ENCODE measurements around the gene XDH.
A peak's percentile ranks its signal among the peaks of the same experiment; 100 is the strongest.

The XDH gene

GRCh38 chr2:31414601-31415241 is at the start of gene XDH:
TSS of gene XDH (minus strand) at chr2:31414742. CDS start at chr2:31414666, 76 bp downstream.
- Histone ChIP-seq H3K36me3 (ENCODE audit: control insufficient read depth, insufficient read depth, low read length) (no peaks in the 10 kb centered on the region), H3K9ac (ENCODE audit: low read length) (no peak within 1 kb of the TSS), H3K27ac (ENCODE audit: low read depth, low read length) (no peak within 1 kb of the TSS), H3K4me1 (ENCODE audit: control insufficient read depth, insufficient read depth, low read length) (no peaks in the 10 kb centered on the region), H3K4me3 (ENCODE audit: low read length) (peak within 1 kb of the TSS; percentile 38), H3K27me3 (ENCODE audit: control insufficient read depth, insufficient read depth, low read length) (no peaks in the 10 kb centered on the region)

GRCh38 chr2:31457651-31458050 is 43.1 kb upstream of the XDH start:
- Histone ChIP-seq H3K27ac (ENCODE audit: low read depth, low read length) (no peak overlapping the region), H3K36me3 (ENCODE audit: control insufficient read depth, insufficient read depth, low read length) (no peaks in the 10 kb centered on the region), H3K9ac (ENCODE audit: low read length) (no peak overlapping the region), H3K27me3 (ENCODE audit: control insufficient read depth, insufficient read depth, low read length) (no peaks in the 10 kb centered on the region), H3K4me3 (ENCODE audit: low read length) (no peak overlapping the region), H3K4me1 (ENCODE audit: control insufficient read depth, insufficient read depth, low read length) (no peaks in the 10 kb centered on the region)

DNA sequence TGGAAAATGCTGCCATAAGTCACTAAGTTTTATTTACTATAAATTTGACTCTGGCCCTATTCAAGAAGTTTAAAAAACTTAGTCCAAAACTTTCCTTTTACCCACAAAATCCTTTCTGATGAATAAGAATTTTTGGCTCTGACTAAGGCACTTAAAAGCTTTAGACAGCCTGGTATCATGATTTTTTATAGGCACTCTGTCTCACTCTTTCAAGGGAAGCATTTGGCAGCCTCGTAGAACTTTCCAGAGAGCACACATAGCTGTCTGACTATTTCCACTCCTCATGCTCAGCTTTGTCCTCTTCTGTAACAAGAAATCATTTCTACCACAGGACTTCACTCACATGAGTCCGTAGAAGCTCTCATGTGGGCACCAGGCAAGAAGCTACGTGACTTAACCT is 32.3 kb upstream of the XDH start:
- H3K27ac ChIP-seq (ENCODE audit: low read depth, low read length), result no peak overlapping the region
- no peaks in the 10 kb centered on the region for H3K27me3 ChIP-seq (ENCODE audit: control insufficient read depth, insufficient read depth, low read length)
- no peak overlapping the region for H3K4me3 ChIP-seq (ENCODE audit: low read length)
- no peak overlapping the region for H3K9ac ChIP-seq (ENCODE audit: low read length)
- H3K36me3 ChIP-seq (ENCODE audit: control insufficient read depth, insufficient read depth, low read length), result no peaks in the 10 kb centered on the region
- H3K4me1 ChIP-seq (ENCODE audit: control insufficient read depth, insufficient read depth, low read length), result no peaks in the 10 kb centered on the region

DNA sequence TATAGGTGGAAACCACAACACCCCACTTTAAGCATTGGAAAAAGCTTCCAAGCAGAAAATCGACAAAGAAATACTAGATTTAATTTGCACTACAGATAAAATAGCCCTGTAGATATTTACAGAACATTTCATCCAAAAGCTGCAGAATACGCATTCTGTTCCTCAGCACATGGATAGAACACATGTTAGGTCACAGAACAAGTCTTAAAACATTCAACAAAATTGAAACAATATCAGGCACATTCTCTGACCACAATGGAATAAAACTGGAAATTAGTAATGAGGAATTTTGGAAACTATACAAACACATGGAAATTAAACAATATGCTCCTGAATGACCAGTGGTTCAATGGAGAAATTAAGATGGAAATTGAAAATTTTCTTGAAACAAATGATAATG is 27.8 kb upstream of the XDH start:
- Histone ChIP-seq H3K4me1 (ENCODE audit: control insufficient read depth, insufficient read depth, low read length) (no peaks in the 10 kb centered on the region), H3K36me3 (ENCODE audit: control insufficient read depth, insufficient read depth, low read length) (no peaks in the 10 kb centered on the region), H3K27me3 (ENCODE audit: control insufficient read depth, insufficient read depth, low read length) (no peaks in the 10 kb centered on the region), H3K4me3 (ENCODE audit: low read length) (no peak overlapping the region), H3K27ac (ENCODE audit: low read depth, low read length) (no peak overlapping the region), H3K9ac (ENCODE audit: low read length) (no peak overlapping the region)

GRCh38 chr2:31440764-31441163 is 26.2 kb upstream of the XDH start:
- Histone ChIP-seq H3K9ac (ENCODE audit: low read length) (no peak overlapping the region), H3K4me3 (ENCODE audit: low read length) (no peak overlapping the region), H3K27me3 (ENCODE audit: control insufficient read depth, insufficient read depth, low read length) (no peaks in the 10 kb centered on the region), H3K36me3 (ENCODE audit: control insufficient read depth, insufficient read depth, low read length) (no peaks in the 10 kb centered on the region), H3K27ac (ENCODE audit: low read depth, low read length) (no peak overlapping the region), H3K4me1 (ENCODE audit: control insufficient read depth, insufficient read depth, low read length) (no peaks in the 10 kb centered on the region)

GRCh38 chr2:31434911-31435310 is 20.4 kb upstream of the XDH start:
- no peak overlapping the region for H3K27ac ChIP-seq (ENCODE audit: low read depth, low read length)
- no peaks in the 10 kb centered on the region for H3K36me3 ChIP-seq (ENCODE audit: control insufficient read depth, insufficient read depth, low read length)
- no peaks in the 10 kb centered on the region for H3K4me1 ChIP-seq (ENCODE audit: control insufficient read depth, insufficient read depth, low read length)
- no peak overlapping the region for H3K9ac ChIP-seq (ENCODE audit: low read length)
- no peaks in the 10 kb centered on the region for H3K27me3 ChIP-seq (ENCODE audit: control insufficient read depth, insufficient read depth, low read length)
- no peak overlapping the region for H3K4me3 ChIP-seq (ENCODE audit: low read length)

GRCh38 chr2:31433541-31433940 is 19.0 kb upstream of the XDH start:
- Histone ChIP-seq H3K27me3 (ENCODE audit: control insufficient read depth, insufficient read depth, low read length) (no peaks in the 10 kb centered on the region), H3K4me3 (ENCODE audit: low read length) (no peak overlapping the region), H3K9ac (ENCODE audit: low read length) (no peak overlapping the region), H3K36me3 (ENCODE audit: control insufficient read depth, insufficient read depth, low read length) (no peaks in the 10 kb centered on the region), H3K27ac (ENCODE audit: low read depth, low read length) (no peak overlapping the region), H3K4me1 (ENCODE audit: control insufficient read depth, insufficient read depth, low read length) (no peaks in the 10 kb centered on the region)

- no peaks in the 10 kb centered on the region for H3K36me3 ChIP-seq (ENCODE audit: control insufficient read depth, insufficient read depth, low read length)
- H3K4me3 ChIP-seq (ENCODE audit: low read length), result no peak overlapping the region
- no peaks in the 10 kb centered on the region for H3K27me3 ChIP-seq (ENCODE audit: control insufficient read depth, insufficient read depth, low read length)
- no peak overlapping the region for H3K27ac ChIP-seq (ENCODE audit: low read depth, low read length)
- no peak overlapping the region for H3K9ac ChIP-seq (ENCODE audit: low read length)
- no peaks in the 10 kb centered on the region for H3K4me1 ChIP-seq (ENCODE audit: control insufficient read depth, insufficient read depth, low read length)
Observed at GRCh38 chr2:31430439-31431165, 16.1 kb upstream of the XDH start.

DNA sequence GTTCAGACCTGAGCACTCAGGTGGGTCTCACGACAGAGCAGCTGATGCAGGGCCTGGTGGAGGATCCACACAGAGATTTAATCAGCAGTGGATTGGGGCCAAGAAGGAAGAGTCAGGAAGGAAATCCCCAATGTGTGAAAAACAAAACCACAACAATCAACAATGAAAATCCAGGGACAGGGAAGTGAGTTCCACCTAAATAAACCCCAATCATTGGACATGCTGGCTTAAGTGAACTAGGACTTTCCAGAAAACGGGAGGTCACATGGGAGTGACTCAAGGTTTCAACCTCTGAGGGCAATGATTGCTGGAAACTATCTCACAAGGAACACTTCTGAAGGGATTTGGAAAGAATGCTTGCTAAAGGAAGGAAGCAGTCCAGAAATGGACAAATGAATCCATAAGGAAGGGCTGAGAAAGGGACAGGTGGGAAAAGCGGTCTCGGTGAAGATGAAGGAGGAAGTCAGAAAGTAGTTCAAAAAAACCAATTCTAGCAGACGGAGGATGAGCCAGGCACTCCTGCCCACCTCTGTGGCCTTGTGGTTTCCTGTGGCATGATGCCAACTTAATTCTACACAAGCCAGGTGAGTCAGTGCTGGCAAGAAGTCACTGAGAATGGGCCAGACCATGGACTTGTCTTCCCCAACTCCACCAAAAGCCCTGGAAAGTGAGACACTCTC is 15.4 kb upstream of the XDH start:
- H3K4me1 ChIP-seq (ENCODE audit: control insufficient read depth, insufficient read depth, low read length), result no peaks in the 10 kb centered on the region
- no peaks in the 10 kb centered on the region for H3K27me3 ChIP-seq (ENCODE audit: control insufficient read depth, insufficient read depth, low read length)
- no peak overlapping the region for H3K4me3 ChIP-seq (ENCODE audit: low read length)
- H3K36me3 ChIP-seq (ENCODE audit: control insufficient read depth, insufficient read depth, low read length), result no peaks in the 10 kb centered on the region
- no peak overlapping the region for H3K27ac ChIP-seq (ENCODE audit: low read depth, low read length)
- no peak overlapping the region for H3K9ac ChIP-seq (ENCODE audit: low read length)

DNA sequence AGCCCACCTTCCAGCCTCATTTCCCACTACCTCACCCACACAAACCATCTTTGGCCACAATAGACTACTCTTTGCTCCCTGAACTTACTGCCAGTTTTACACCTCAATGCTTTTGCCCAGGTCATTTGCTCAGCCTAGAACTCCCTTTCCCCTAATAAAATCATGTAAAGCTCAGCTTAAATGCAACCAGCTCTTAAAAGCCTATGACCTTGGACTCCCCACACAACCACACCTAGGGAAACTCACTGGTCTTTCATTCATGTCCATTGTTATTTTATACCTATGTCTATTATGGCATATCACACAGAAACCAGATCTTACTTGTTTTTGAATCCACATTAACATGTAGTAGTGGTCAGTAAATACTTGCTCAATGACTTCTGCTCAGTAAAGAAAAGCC is 14.5 kb upstream of the XDH start:
- Histone ChIP-seq H3K9ac (ENCODE audit: low read length) (no peak overlapping the region), H3K27ac (ENCODE audit: low read depth, low read length) (no peak overlapping the region), H3K4me1 (ENCODE audit: control insufficient read depth, insufficient read depth, low read length) (no peaks in the 10 kb centered on the region), H3K4me3 (ENCODE audit: low read length) (no peak overlapping the region), H3K36me3 (ENCODE audit: control insufficient read depth, insufficient read depth, low read length) (no peaks in the 10 kb centered on the region), H3K27me3 (ENCODE audit: control insufficient read depth, insufficient read depth, low read length) (no peaks in the 10 kb centered on the region)

DNA sequence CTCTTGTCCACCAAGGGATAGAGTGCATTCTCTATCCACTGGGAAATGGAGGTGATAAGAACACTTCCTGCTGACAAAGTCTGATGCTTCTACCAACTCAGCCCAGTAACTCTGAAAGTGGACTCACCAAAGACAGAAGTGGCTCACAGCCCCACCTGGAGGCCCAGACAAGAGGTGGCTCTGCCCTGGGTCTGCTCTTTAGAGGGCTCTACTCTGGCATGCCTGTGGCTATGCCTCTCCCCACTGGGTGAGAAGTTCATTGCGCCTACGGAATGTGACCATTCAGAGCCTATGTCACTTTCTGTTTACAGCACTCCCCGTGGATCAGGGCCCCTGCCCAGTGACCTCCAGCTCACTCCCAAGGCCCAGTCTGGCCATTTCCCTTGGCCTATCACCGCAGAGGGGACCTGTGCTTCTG is 13.5 kb upstream of the XDH start:
- Histone ChIP-seq H3K4me3 (ENCODE audit: low read length) (no peak overlapping the region), H3K36me3 (ENCODE audit: control insufficient read depth, insufficient read depth, low read length) (no peaks in the 10 kb centered on the region), H3K27me3 (ENCODE audit: control insufficient read depth, insufficient read depth, low read length) (no peaks in the 10 kb centered on the region), H3K27ac (ENCODE audit: low read depth, low read length) (no peak overlapping the region), H3K4me1 (ENCODE audit: control insufficient read depth, insufficient read depth, low read length) (no peaks in the 10 kb centered on the region), H3K9ac (ENCODE audit: low read length) (no peak overlapping the region)

DNA sequence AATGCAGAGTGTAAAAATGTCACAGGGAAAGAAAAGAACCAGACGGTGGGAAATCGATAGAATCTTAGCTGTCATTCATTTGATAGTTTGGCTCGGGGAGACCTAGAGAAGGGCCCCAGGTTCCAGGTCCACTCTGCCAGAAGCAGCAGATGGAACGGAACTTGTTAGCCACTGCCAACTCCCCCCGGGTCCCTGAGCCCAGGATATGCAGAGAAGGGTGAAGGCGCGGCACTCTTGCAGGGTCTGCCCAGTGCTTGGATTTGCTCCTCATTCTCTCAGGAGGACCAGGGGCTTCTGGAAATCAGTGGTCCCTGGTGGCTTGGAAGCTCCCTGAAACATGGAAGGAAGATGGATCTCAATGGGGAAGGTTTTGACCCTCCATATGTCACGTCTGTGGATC is 11.6 kb upstream of the XDH start:
- no peak overlapping the region for H3K4me3 ChIP-seq (ENCODE audit: low read length)
- no peaks in the 10 kb centered on the region for H3K27me3 ChIP-seq (ENCODE audit: control insufficient read depth, insufficient read depth, low read length)
- no peak overlapping the region for H3K27ac ChIP-seq (ENCODE audit: low read depth, low read length)
- H3K4me1 ChIP-seq (ENCODE audit: control insufficient read depth, insufficient read depth, low read length), result no peaks in the 10 kb centered on the region
- H3K9ac ChIP-seq (ENCODE audit: low read length), result no peak overlapping the region
- no peaks in the 10 kb centered on the region for H3K36me3 ChIP-seq (ENCODE audit: control insufficient read depth, insufficient read depth, low read length)

Measured in rectal smooth muscle tissue (tissue), 1 donor.